ENCODE measurements around the gene ATP5ME.
A peak's percentile ranks its signal among the peaks of the same experiment; 100 is the strongest.
"Not testable (repeated sequence)": the region's sequence is repeated elsewhere in the genome, so short reads cannot be mapped to it uniquely, and the experiment has no call there.

The ATP5ME gene

DNA sequence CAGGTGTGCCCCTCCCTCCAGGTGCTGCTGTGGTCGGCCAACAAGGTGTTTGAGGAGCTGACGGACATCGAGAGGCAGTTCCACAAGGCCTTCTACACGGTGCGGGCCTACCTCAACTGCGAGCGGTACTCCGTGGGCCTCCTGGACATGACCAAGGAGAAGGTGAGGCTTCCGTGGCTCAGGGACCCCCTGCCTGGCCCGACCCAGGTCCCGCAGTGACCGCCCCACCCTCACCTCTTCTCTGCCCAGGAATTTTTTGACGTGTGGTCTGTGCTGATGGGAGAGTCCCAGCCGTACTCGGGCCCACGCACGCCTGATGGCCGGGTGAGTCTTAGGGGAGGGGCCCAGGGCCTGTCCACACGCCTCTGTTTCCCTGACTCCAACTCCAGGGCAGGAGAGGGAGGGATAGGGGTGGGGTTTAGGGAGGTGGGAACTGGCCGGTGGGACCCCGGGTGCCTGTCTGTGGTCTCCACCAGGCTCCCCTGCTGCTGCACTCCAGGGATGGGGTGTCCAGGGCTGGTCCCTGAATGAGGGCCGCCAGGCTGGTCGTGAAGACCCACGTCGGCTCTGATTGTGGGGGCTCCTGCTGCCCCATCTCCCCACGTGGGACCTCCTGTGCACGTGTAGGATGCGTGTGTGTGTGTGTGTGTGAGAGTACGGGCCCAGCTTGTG lies 20.1 kb downstream of the ATP5ME start:
- no peak for DNase-seq

DNA sequence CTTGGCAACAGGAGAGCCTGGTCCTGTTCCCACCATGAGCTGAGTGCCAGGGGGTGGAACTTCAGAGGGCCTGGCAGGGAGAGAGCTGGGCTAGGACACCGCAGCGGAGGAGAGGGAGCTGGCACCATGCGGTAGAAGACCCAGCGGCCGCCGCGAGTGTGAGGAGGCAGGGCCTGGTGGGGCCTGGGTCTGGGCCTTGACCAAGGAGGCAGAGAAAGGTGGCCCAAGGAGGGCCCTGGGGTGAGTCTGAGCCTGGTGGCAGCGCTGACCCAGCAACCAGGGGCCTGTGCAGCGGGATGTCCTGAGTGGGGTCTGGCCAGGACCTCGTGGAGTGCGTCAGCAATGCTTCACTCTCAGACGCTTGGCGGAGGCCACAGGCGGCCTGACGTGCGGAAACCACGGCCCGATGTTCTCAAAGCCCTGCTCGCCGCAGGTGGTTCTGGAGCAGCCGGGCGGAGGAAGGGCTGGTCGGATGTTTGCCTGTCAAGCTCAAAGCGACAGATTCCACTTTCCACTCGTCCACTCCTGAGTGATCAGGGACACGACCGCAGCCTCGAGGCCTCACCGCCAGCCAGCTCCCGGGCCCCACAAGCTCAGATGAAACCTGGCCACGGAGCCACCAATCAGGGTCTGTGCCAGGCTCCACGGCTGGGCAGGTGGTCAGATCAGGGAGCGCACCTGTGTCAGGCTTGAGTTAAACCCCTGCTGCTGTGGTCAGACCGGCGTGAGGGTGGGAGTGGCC lies 20.8 kb downstream of the ATP5ME start:
- DNase-seq: no peak

- DNase-seq: no peak
Measured at GRCh38 chr4:651884-652642, 22.0 kb downstream of the ATP5ME start.

GRCh38 chr4:650951-651883 lies 22.9 kb downstream of the ATP5ME start:
- no peak for DNase-seq

GRCh38 chr4:650461-650860 lies 23.6 kb downstream of the ATP5ME start:
- DNase-seq: no peak

DNA sequence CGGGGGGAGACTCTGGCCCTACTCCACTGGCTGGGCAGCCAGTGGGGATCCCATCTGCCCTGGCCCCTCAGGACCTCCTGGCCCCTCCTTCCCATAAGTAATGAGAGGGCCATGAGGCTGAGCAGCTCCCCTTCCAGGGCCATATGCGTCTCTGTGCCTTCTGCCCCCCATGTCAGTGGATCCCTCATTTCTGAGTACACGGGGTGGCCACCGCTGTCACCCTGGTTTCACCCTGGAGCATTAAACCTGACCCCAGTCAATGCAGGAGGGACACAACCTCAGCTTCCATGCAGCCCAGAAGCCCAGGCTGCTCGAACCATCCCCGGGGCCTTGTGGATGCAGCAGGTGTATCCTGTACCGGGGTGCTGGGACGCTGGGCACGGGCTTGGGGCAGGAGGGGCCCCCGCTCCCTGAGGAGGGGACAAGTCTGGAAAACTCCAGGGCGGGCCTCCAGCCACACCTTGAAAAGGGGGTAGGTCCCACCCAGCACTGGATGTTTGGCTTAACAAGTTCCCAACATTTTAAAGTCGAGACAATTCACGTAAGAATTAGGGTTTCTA lies 24.2 kb downstream of the ATP5ME start:
- no peak for DNase-seq

- no peak for DNase-seq
Measured at GRCh38 chr4:649293-649625, 24.8 kb downstream of the ATP5ME start.

DNA sequence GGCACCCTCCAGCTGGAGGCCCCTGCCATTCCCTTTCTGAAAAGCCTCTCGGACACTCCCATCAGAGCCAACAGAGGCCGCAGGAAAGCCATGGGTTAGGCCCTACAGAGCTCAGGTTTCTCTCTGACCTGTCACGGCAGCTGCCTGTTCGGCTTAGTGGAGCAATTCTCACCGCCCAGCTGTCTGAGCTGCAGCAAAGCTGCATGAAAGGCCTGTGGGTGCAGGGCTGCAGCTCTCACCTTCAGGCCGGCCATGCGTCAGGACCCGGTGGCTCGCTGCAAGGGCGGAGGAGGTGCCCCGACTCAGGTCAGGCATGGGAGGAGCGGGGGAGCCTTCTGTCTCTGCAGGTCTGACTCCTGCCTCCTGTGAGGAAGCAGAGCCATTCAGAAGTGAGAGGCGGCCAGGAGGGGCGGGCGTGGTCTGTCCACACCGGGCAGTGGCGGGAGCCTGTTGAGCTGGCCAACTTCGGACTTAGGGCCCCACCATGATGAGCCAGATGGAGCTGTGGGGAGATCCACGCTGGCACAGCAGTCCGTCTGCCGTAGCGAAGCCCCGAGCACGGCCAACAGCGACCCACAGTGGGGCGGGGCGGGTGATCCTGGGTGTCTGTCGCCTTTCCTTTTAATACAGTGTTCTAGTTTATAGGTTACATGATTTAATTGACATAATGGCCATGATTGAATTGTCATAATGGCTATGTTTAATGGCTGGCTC lies 25.3 kb downstream of the ATP5ME start:
- no peak for DNase-seq

- DNase-seq: no peak
Measured at GRCh38 chr4:647481-647880, 26.6 kb downstream of the ATP5ME start.

DNA sequence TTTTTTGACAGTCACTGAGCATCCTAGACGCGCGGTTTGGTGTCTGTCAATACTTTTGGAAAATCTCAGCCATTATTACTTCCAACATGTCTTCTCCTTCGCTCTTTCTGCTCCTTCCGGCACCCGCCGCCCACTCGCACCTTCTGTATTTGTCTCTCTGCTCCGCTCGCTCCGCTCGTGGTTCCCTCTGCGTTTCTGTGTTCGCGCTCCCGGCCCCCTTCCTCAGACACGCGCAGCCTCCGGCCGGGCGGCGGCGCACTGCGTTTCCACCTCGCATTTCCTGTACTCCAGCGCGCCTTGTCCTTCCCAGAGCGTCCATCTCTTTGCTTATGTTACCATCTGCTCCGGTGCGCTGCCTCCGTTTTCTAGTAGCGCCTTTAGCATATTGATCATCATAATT lies 27.6 kb downstream of the ATP5ME start:
- DNase-seq: peak in 1 of 2 donors; percentile 8

DNA sequence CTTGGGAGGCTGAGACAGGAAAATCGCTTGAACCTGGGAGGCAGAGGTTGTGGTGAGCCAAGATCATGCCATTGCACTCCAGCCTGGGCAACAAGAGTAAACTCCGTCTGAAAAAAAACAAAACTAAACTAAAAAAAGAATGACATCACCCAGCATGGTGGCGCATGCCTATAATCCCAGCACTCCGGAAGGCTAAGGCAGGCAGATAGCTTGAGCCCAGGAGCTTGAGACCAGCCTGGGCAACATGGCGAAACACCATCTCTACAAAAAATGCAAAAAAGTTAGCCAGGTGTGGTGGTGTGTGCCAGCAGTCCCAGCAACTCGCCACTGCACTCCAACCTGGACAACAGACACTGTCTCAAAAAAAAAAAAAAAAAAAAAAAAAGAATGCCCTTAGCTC lies 31.7 kb downstream of the ATP5ME start:
- not testable (repeated sequence) for DNase-seq

- no peak for DNase-seq
Measured at GRCh38 chr4:637536-638280, 36.4 kb downstream of the ATP5ME start.

- no peak for DNase-seq
Measured at GRCh38 chr4:636628-637159, 37.4 kb downstream of the ATP5ME start.

DNA sequence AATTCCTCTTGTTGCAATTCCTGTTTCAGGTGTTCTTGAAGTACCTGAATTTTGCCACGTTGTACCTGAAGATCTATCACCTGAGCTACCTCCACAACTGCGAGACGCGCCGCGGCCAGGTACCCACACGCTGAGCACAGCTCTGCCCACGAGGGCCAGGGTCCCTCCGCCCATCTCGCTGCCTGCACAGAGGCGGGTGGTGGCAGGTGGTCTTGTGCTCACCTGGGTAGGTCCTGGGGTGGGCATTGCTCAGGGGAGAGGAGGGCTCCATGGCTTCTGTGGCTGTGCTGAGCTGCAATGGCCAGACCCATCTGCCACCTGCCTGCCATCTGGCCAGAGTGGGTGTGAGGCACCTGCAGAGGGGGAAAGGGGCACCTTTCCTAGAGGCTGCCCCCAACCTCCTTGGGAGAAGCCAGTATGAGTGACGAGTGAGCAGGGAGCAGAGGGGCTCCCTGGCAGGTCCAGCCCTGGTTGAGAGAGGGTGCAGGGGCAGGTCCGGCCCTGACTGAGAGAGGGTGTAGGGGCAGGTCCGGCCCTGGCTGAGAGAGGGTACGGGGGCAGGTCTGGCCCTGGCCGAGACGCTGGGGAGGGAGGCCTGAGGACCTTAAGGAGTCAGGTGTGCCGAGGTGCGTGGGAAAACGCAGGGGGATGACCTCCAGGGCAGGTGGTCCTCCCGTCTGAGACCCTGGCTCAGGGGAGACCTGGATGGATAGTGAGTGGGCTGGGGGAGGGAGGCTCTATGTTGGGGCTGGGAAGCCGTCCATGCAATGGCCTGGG lies 38.0 kb downstream of the ATP5ME start:
- DNase-seq: no peak

DNA sequence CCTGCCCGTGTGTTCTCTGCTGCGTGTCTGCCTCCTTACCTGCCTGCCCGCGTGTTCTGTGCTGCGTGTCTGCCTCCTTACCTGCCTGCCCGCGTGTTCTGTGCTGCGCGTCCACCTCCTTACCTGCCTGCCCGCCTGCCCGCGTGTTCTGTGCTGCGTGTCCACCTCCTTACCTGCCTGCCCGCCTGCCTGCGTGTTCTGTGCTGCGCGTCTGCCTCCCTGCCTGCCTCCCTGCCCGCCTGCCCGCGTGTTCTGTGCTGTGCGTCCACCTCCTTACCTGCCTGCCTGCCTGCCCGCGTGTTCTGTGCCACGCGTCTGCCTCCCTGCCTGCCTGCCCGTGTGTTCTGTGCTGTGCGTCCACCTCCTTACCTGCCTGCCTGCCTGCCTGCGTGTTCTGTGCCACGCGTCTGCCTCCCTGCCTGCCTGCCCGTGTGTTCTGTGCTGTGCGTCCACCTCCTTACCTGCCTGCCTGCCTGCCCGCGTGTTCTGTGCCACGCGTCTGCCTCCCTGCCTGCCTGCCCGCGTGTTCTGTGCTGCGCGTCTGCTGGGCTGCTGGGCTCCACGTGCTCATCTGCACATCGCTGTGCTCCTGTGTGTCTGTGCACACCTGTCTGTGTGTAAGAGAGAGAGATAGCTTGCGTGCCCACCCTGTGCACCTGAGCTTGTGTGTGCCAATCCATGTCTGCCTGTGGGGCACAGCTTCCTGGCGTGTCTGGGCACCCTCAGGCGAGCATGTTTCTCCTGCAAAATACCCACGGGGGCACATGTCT lies 38.8 kb downstream of the ATP5ME start:
- DNase-seq: not testable (repeated sequence)

GRCh38 chr4:634599-634985 lies 39.5 kb downstream of the ATP5ME start:
- no peak for DNase-seq

DNA sequence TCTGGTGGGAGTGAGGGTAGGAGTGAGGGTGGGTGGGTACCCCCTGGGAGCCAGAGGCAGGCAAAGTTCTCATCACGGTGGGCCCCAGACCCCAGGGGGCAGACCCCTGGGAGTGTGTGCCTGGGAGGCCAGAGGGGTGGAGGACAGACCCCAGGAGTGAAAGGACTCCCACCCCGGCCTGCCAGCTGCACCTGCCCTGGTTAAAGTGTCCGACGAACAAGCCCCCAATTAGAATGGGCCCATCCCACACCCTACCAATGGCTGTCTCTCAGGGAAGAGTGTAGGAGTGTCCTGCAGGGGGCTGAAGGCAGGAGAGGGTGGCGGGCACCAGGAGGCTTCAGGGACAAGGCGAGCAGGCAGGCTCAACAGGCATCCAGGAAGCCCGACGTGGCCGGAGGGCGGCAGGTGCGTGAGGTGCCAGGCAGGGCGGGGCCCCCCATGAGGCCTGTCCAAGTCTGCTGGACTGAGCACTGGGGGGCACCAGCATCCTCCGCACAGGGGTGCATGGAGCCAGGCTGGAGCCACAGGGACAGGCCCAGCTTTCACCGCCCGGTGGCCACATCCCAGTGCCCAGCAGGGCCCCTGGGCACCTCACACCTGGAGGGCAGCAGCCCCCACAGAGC lies 40.0 kb downstream of the ATP5ME start:
- DNase-seq: no peak

DNA sequence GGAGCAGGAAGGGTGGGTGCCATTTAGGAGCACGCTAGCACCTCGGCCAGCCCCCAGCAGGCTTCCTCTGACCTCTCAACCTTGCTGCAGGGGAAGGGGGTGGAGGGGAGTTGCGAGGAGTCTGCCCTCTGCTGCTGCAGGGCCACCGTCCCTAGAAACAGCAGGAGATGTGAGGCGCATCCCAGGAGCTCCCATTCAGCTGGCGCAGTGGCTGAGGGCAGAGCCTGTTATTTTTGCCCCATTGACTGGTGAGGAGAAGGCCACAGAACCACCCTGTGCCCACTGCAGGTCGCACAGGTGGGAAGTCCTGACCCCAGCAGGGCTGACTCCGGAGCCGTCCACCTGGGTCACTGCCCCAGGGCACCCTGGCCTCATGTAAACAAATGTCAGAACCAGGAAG lies 40.7 kb downstream of the ATP5ME start:
- DNase-seq: no peak

GRCh38 chr4:632926-633325 lies 41.1 kb downstream of the ATP5ME start:
- no peak for DNase-seq
